ACC112 (cell line): ENCODE measurements around the gene CD160.
"Not testable (repeated sequence)": the region's sequence is repeated elsewhere in the genome, so short reads cannot be mapped to it uniquely, and the experiment has no call there.

Experiments used
- H2AFZ ChIP-seq: fragments of 200-600 bp; sonication (generic); one replicate; pipeline ENCODE4 v1.6.0; 2017; ENCODE audit warnings: antibody characterized with exemption, low read length; ENCODE audit not compliant: unreplicated experiment
- H3K27ac ChIP-seq: fragments of 200-600 bp; sonication (generic); 2 replicates; pipeline ENCODE4 v1.5.1; 2014; ENCODE audit warnings: low read depth, mild to moderate bottlenecking, antibody characterized with exemption, low read length, moderate library complexity
- H3K27me3 ChIP-seq: fragments of 200-600 bp; sonication (generic); 2 replicates; pipeline ENCODE4 v1.6.1; 2014; ENCODE audit warnings: mild to moderate bottlenecking, antibody characterized with exemption, low read length, moderate library complexity, mixed read lengths; ENCODE audit not compliant: insufficient read depth
- H3K36me3 ChIP-seq: fragments of 200-600 bp; sonication (generic); 2 replicates; pipeline ENCODE4 v1.6.1; 2016; ENCODE audit warnings: mild to moderate bottlenecking, antibody characterized with exemption, low read length, moderate library complexity, mixed read lengths; ENCODE audit not compliant: insufficient read depth
- H3K4me1 ChIP-seq: fragments of 200-600 bp; sonication (generic); one replicate; pipeline ENCODE4 v1.6.1; 2016; ENCODE audit warnings: low read length, mixed read lengths; ENCODE audit not compliant: insufficient read depth, unreplicated experiment, control insufficient read depth
- H3K4me3 ChIP-seq: fragments of 200-600 bp; sonication (generic); 2 replicates; pipeline ENCODE4 v1.5.1; 2014; ENCODE audit warnings: mild to moderate bottlenecking, low read depth, low read length
- H3K79me2 ChIP-seq: fragments of 200-600 bp; sonication (generic); one replicate; pipeline ENCODE4 v1.6.0; 2016; ENCODE audit warnings: low read length; ENCODE audit not compliant: control insufficient read depth, unreplicated experiment, insufficient read depth

CD160 gene

GRCh38 chr1:145758575-145758974, 39.3 kb downstream of the CD160 start:
- H3K79me2 ChIP-seq = no peaks in the 10 kb centered on the region
- H2AFZ ChIP-seq = no peak overlapping the region
- no peaks in the 10 kb centered on the region for H3K27me3 ChIP-seq
- H3K36me3 ChIP-seq = peaks cover 29% of the 10 kb centered on the region
- H3K4me3 ChIP-seq = no peak overlapping the region
- H3K27ac ChIP-seq = no peak overlapping the region
- no peaks in the 10 kb centered on the region for H3K4me1 ChIP-seq

- Histone ChIP-seq H2AFZ (no peak overlapping the region), H3K79me2 (no peaks in the 10 kb centered on the region), H3K36me3 (peaks cover 29% of the 10 kb centered on the region), H3K27ac (no peak overlapping the region), H3K4me3 (no peak overlapping the region), H3K4me1 (no peaks in the 10 kb centered on the region), H3K27me3 (no peaks in the 10 kb centered on the region)
Observed at GRCh38 chr1:145759721-145760120, 40.4 kb downstream of the CD160 start.

DNA sequence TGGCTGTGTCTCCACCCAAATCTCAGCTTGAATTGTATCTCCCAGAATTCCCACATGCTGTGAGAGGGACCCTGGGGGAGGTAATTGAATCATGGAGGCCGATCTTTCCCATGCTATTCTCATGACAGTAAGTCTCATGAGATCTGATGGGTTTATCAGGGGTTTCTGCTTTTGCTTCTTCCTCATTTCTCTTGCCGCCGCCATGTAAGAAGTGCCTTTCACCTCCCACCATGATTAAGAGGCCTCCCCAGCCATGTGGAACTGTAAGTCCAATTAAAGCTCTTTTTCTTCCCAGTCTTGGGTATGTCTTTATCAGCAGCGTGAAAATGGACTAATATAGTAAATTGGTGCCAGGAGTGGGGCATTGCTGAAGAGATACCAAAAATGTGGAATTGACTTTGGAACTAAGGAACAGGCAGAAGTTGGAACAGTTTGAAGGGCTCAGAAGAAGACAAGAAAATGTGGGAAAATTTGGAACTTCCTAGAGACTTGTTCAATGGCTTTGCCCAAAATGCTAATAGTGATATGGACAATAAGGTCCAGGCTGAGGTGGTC, 41.2 kb downstream of the CD160 start:
- H3K36me3 ChIP-seq = peaks cover 29% of the 10 kb centered on the region
- not testable (repeated sequence) for H3K27me3 ChIP-seq, H2AFZ ChIP-seq

DNA sequence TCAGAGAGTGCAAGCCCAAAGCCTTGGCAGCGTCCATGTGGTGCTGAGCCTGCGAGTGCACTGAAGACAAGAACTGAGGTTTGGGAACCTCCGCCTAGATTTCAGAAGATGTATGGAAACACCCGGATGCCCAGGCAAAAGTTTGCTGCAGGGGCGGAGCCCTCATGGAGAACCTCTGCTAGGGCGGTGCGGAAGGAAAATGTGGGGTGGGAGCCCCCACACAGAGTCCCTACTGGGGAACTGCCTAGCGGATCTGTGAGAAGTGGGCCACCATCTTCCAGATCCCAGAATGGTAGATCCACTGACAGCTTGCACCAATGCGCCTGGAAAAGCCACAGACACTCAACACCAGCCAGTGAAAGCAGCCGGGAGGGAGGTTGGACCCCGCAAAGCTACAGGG, 42.2 kb downstream of the CD160 start:
- not testable (repeated sequence) for H2AFZ ChIP-seq, H3K27ac ChIP-seq, H3K27me3 ChIP-seq, H3K4me3 ChIP-seq, H3K79me2 ChIP-seq, H3K4me1 ChIP-seq
- H3K36me3 ChIP-seq = peaks cover 29% of the 10 kb centered on the region

More for the DNA sequence above, 41.2 kb downstream of the CD160 start:
- not testable (repeated sequence) for H3K4me3 ChIP-seq, H3K79me2 ChIP-seq, H3K27ac ChIP-seq, H3K4me1 ChIP-seq

DNA sequence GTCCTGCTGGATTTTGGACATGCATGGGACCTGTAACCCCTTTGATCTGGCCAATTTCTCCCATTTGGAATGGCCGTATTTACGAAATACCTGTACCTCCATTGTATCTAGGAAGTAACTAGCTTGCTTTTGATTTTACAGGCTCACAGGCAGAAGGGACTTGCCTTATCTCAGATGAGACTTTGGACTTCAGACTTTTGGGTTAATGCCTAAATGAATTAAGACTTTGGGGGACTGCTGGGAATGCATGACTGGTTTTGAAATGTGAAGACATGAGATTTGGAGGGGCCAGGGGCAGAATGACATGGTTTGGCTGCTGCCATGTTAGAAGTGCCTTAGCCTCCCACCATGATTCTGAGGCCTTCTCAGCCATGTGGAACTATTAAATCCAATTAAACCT, 42.7 kb downstream of the CD160 start:
- not testable (repeated sequence) for H3K27me3 ChIP-seq, H3K4me3 ChIP-seq, H2AFZ ChIP-seq, H3K4me1 ChIP-seq, H3K79me2 ChIP-seq, H3K27ac ChIP-seq
- H3K36me3 ChIP-seq = peaks cover 29% of the 10 kb centered on the region

- H3K27ac ChIP-seq, H3K79me2 ChIP-seq, H2AFZ ChIP-seq, H3K4me1 ChIP-seq, H3K4me3 ChIP-seq, H3K27me3 ChIP-seq: not testable (repeated sequence)
- peaks cover 19% of the 10 kb centered on the region; the same call in 1 of the 2 replicates for H3K36me3 ChIP-seq
Observed at GRCh38 chr1:145764231-145764940, 45.1 kb downstream of the CD160 start.

- H3K4me1 ChIP-seq, H3K4me3 ChIP-seq, H2AFZ ChIP-seq, H3K27ac ChIP-seq, H3K27me3 ChIP-seq, H3K79me2 ChIP-seq: not testable (repeated sequence)
- peaks cover 17% of the 10 kb centered on the region for H3K36me3 ChIP-seq
Observed at GRCh38 chr1:145765127-145765526, 45.8 kb downstream of the CD160 start.

GRCh38 chr1:145765585-145766360, 46.5 kb downstream of the CD160 start:
- not testable (repeated sequence) for H3K4me1 ChIP-seq, H3K27ac ChIP-seq
- peaks cover 13% of the 10 kb centered on the region for H3K36me3 ChIP-seq

GRCh38 chr1:145766926-145767325, 47.6 kb downstream of the CD160 start:
- not testable (repeated sequence) for H3K36me3 ChIP-seq, H3K79me2 ChIP-seq, H2AFZ ChIP-seq, H3K4me3 ChIP-seq, H3K27me3 ChIP-seq, H3K27ac ChIP-seq, H3K4me1 ChIP-seq

More at GRCh38 chr1:145765585-145766360, 46.5 kb downstream of the CD160 start:
- H3K27me3 ChIP-seq, H2AFZ ChIP-seq, H3K4me3 ChIP-seq, H3K79me2 ChIP-seq: not testable (repeated sequence)

DNA sequence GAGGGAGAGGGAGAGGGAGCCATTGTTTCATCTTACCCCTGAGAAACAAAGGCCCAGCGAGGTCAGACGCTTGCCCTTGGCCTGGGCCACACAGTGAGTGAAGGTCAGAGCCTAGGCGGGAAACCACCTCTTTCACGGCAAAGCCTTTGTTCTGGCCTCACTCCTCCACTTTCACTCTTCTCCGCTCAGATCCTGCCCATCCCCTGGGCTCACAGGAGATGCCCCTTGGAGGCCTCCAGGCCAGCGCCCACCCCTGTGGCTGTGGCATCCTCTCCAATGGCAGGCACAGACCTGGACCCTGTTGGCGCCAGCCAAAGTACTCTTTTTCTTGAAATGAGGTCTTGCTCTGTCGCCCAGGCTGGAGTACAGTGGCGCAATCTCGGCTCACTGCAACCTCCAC, 48.7 kb downstream of the CD160 start:
- not testable (repeated sequence) for H3K27ac ChIP-seq, H3K79me2 ChIP-seq, H3K27me3 ChIP-seq, H3K4me1 ChIP-seq, H3K4me3 ChIP-seq, H3K36me3 ChIP-seq, H2AFZ ChIP-seq

DNA sequence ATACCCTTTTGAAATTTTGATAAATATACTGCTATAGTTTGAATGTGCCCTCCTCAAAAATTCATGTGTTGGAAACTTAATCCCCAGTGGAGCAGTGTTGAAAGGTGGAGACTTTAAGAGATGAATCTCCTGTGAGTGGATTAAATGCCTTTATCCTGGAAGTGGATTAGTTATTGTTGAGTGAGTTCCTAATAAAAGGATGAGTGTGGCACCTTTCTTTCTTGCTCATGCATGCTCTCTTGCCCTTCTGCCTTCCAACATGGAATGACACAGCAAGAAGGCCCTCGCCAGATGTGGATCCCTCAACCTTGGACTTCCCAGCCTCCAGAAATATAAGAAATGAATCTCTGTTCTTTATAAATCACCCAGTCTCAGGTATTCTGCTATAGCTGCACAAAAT, 51.8 kb downstream of the CD160 start:
- no peak overlapping the region for H2AFZ ChIP-seq
- H3K36me3 ChIP-seq = peaks cover 7% of the 10 kb centered on the region

More for the DNA sequence above, 51.8 kb downstream of the CD160 start:
- H3K4me3 ChIP-seq = no peak overlapping the region
- no peak overlapping the region for H3K27ac ChIP-seq
- no peaks in the 10 kb centered on the region for H3K27me3 ChIP-seq
- H3K4me1 ChIP-seq = no peaks in the 10 kb centered on the region
- no peaks in the 10 kb centered on the region for H3K79me2 ChIP-seq
